ENCODE results near the gene MSRB2.

MSRB2 gene

DNA sequence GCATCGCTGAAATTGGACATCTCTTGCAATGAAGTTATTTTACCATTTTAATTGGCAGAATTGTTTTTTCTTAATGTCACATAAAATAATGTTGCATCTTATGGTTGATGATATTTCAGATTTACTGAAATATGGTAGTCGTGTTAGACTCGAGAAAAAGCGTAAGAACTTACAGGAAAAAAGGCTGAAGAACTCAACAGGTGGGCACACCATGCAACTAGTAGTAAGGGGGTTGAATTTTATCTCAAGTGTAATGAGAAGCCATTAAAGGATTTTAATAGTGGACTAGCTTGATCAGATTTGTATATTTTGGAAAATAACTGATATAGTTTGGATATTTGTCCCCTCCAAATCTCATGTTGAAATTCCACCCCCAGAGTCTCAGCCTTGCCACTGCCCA, 41.1 kb downstream of the MSRB2 start:
- TF ChIP-seq, protein P1, sequence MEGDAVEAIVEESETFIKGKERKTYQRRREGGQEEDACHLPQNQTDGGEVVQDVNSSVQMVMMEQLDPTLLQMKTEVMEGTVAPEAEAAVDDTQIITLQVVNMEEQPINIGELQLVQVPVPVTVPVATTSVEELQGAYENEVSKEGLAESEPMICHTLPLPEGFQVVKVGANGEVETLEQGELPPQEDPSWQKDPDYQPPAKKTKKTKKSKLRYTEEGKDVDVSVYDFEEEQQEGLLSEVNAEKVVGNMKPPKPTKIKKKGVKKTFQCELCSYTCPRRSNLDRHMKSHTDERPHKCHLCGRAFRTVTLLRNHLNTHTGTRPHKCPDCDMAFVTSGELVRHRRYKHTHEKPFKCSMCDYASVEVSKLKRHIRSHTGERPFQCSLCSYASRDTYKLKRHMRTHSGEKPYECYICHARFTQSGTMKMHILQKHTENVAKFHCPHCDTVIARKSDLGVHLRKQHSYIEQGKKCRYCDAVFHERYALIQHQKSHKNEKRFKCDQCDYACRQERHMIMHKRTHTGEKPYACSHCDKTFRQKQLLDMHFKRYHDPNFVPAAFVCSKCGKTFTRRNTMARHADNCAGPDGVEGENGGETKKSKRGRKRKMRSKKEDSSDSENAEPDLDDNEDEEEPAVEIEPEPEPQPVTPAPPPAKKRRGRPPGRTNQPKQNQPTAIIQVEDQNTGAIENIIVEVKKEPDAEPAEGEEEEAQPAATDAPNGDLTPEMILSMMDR (IDR thresholded peaks at IDR 0.05), result no peak

GRCh38 chr10:23139677-23140076, 44.3 kb downstream of the MSRB2 start:
- TF ChIP-seq, protein P1 (IDR thresholded peaks at IDR 0.05), result no peak

DNA sequence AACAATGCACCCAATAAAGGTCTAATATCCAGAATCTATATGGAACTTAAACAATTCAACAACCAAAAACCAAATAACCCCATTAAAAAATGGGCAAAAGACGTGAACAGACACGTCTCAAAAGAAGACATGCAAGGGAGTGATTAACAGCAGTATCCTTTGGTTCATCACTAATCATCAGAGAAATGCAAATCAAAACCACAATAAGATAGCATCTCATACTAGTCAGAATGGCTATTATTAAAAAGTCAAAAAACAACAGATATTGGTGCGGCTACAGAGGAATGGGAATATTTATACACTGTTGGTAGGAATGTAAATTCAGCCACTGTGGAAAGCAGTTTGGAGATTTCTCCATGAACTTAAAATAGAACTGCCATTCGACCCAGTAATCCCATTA, 46.6 kb downstream of the MSRB2 start:
- TF ChIP-seq, protein P1 (IDR thresholded peaks at IDR 0.05), result no peak

GRCh38 chr10:23146258-23146657, 50.9 kb downstream of the MSRB2 start:
- TF ChIP-seq, protein P1 (IDR thresholded peaks at IDR 0.05), result no peak

- TF ChIP-seq, protein P1 (IDR thresholded peaks at IDR 0.05), result no peak
These were observed 51.7 kb downstream of the MSRB2 start for GRCh38 chr10:23147035-23147434.

GRCh38 chr10:23148214-23148613, 52.8 kb downstream of the MSRB2 start:
- TF ChIP-seq, protein P1 (IDR thresholded peaks at IDR 0.05), result no peak

GRCh38 chr10:23150091-23150490, 54.7 kb downstream of the MSRB2 start:
- TF ChIP-seq, protein P1 (IDR thresholded peaks at IDR 0.05), result no peak

DNA sequence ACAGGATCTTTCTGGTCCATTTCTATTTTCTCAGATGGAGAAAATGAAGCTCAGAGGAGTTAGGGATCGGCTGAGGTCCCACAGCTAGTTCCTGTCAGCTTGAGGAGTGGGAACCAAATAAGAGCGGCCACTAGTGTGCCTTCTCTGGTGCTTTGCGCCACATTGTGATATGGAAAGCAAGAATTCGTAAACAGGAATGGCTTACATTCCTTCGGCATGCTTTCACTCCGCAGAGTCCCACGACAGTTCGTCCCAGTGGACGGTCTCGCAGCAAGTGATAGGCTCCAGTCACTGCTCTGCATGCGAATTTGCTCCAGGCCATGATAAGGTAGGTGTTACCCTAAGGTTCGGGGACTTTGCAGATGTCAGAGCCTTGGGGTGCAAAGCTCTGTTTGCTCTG, 55.2 kb downstream of the MSRB2 start:
- TF ChIP-seq, protein P1 (IDR thresholded peaks at IDR 0.05), result no peak
